NB4 (cell line): ENCODE measurements around the gene OSBPL10.

Experiments
- POLR2A ChIP-seq: IDR thresholded peaks from 2 replicates; pipeline ENCODE4 v1.6.1; 2011; ENCODE audit warnings: mild to moderate bottlenecking; ENCODE audit not compliant: insufficient read length; ENCODE audit errors: extremely low read depth
- TF ChIP-seq, protein P1 (sequence below): IDR thresholded peaks from one replicate; pipeline ENCODE4 v1.5.1; 2012; ENCODE audit warnings: low read depth, low read length

- TF ChIP-seq, protein P1, sequence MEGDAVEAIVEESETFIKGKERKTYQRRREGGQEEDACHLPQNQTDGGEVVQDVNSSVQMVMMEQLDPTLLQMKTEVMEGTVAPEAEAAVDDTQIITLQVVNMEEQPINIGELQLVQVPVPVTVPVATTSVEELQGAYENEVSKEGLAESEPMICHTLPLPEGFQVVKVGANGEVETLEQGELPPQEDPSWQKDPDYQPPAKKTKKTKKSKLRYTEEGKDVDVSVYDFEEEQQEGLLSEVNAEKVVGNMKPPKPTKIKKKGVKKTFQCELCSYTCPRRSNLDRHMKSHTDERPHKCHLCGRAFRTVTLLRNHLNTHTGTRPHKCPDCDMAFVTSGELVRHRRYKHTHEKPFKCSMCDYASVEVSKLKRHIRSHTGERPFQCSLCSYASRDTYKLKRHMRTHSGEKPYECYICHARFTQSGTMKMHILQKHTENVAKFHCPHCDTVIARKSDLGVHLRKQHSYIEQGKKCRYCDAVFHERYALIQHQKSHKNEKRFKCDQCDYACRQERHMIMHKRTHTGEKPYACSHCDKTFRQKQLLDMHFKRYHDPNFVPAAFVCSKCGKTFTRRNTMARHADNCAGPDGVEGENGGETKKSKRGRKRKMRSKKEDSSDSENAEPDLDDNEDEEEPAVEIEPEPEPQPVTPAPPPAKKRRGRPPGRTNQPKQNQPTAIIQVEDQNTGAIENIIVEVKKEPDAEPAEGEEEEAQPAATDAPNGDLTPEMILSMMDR = no peak
- TF ChIP-seq POLR2A = no peak
These were observed 98.2 kb downstream of the OSBPL10 start for GRCh38 chr3:31882895-31883294.
